HG02973 (cell line): ENCODE data around the gene FAM3A.

Experiments used
- ATAC-seq: cut with Tn5 transposase; IDR thresholded peaks from one replicate; pipeline ENCODE4 v1.9.1; 2021; ENCODE audit warnings: moderate library complexity; ENCODE audit not compliant: unreplicated experiment

FAM3A gene

GRCh38 chrX:154462396-154462795 is 53.6 kb downstream of the FAM3A start:
- ATAC-seq, result no peak

GRCh38 chrX:154460326-154460725 is 55.7 kb downstream of the FAM3A start:
- ATAC-seq, result no peak

- no peak for ATAC-seq
These were observed 56.2 kb downstream of the FAM3A start for GRCh38 chrX:154459832-154460231.

GRCh38 chrX:154458954-154459778 is 56.9 kb downstream of the FAM3A start:
- ATAC-seq, result no peak

GRCh38 chrX:154458116-154458953 is 57.7 kb downstream of the FAM3A start, which contains the start of gene PLXNA3:
Gene PLXNA3, plus strand, starts transcription at chrX:154458281. Its CDS starts 1,903 bp downstream, at chrX:154460184.
- ATAC-seq, result peak; percentile 62

GRCh38 chrX:154457491-154458115 is 58.4 kb downstream of the FAM3A start:
- peak; percentile 41 for ATAC-seq
